CD1c-positive myeloid dendritic cell (primary cell): Measurements from ENCODE around the gene HCRTR1.
A peak's percentile ranks its signal among the peaks of the same experiment; 100 is the strongest.

Source experiments
- DNase-seq: peaks from one replicate; pipeline ENCODE4 v3.0.0-alpha.2; 2016; ENCODE audit errors: extremely low spot score

HCRTR1 gene

GRCh38 chr1:31617218-31617915 lies at the start of gene HCRTR1:
TSS of gene HCRTR1 (plus strand) at chr1:31617689. CDS start at chr1:31619193, 1,504 bp downstream.
- DNase-seq, result no peak

- DNase-seq, result no peak
Measured at GRCh38 chr1:31567956-31568570, 49.4 kb upstream of the HCRTR1 start.

- DNase-seq, result no peak
Measured at GRCh38 chr1:31568895-31569595, 48.4 kb upstream of the HCRTR1 start.

GRCh38 chr1:31569596-31570173 lies 47.8 kb upstream of the HCRTR1 start:
- no peak for DNase-seq

- DNase-seq, result no peak
Measured at GRCh38 chr1:31570228-31570627, 47.3 kb upstream of the HCRTR1 start.

- DNase-seq, result no peak
Measured at GRCh38 chr1:31570906-31571305, 46.6 kb upstream of the HCRTR1 start.

GRCh38 chr1:31571340-31572295 lies 45.9 kb upstream of the HCRTR1 start:
- peak; percentile 32 for DNase-seq

- peak; percentile 8 for DNase-seq
Measured at GRCh38 chr1:31572323-31573104, 45.0 kb upstream of the HCRTR1 start.

- DNase-seq, result no peak
Measured at GRCh38 chr1:31573261-31573660, 44.2 kb upstream of the HCRTR1 start.

GRCh38 chr1:31574749-31575368 lies 42.6 kb upstream of the HCRTR1 start:
- peak; percentile 23 for DNase-seq

- DNase-seq, result no peak
Measured at GRCh38 chr1:31575369-31576140, 41.9 kb upstream of the HCRTR1 start.

- peak; percentile 13 for DNase-seq
Measured at GRCh38 chr1:31576201-31576669, 41.3 kb upstream of the HCRTR1 start, which contains the start of gene TINAGL1. TSS of gene TINAGL1 (plus strand) at chr1:31576515. CDS start at chr1:31577149, 634 bp downstream.

GRCh38 chr1:31576743-31577455 lies 40.6 kb upstream of the HCRTR1 start:
- DNase-seq, result no peak

- DNase-seq, result no peak
Measured at GRCh38 chr1:31577515-31578192, 39.8 kb upstream of the HCRTR1 start.

GRCh38 chr1:31579374-31579773 lies 38.1 kb upstream of the HCRTR1 start:
- DNase-seq, result no peak

GRCh38 chr1:31580513-31580870 lies 37.0 kb upstream of the HCRTR1 start:
- no peak for DNase-seq

- DNase-seq, result no peak
Measured at GRCh38 chr1:31580891-31581603, 36.4 kb upstream of the HCRTR1 start.
